ENCODE measurements around the gene CEP162.

GRCh38 chr6:84222426-84222825 is 5.0 kb downstream of the CEP162 start:
- TF ChIP-seq CTCF (IDR thresholded peaks at IDR 0.05), result no peak
- no peak for TF ChIP-seq EZH2 (IDR thresholded peaks at IDR 0.05; ENCODE audit: borderline replicate concordance, insufficient read depth, low read depth, low read length, poor library complexity, severe bottlenecking)
